Lung (tissue), 12 donors: Measurements from ENCODE around the gene SCRN1. TPM values are rescaled to one million over a fixed set of nuclear protein-coding genes. Genes with fewer than 3 reads are reported as not detected.

Experiments used
- ATAC-seq: fragments of 200-7000 bp; cut with Tn5 transposase; one replicate; pipeline ENCODE4 v1.9.1; 2020; ENCODE audit warnings: moderate number of reproducible peaks; ENCODE audit not compliant: insufficient read depth, low FRiP score
- DNase-seq, 3 donors: peaks; one replicate each; pipeline ENCODE4 v3.0.0-alpha.2; 2013 to 2017
- H3K27ac ChIP-seq, 2 donors: one replicate each; pipeline ENCODE4 v1.5.1; 2013; ENCODE audit warnings: mild to moderate bottlenecking in 2 of 2, moderate library complexity in 2 of 2, control low read depth in 1 of 2, inconsistent platforms in 1 of 2, low read depth in 1 of 2, low read length in 1 of 2
- H3K27me3 ChIP-seq, 3 donors: one replicate each; pipeline ENCODE4 v1.5.1; 2013; ENCODE audit warnings: low read length in 2 of 3; ENCODE audit not compliant: control insufficient read depth in 3 of 3, insufficient read depth in 3 of 3
- H3K36me3 ChIP-seq, 4 donors: one replicate each; pipeline ENCODE4 v1.5.1; 2013; ENCODE audit warnings: low read length in 4 of 4, mild to moderate bottlenecking in 1 of 4, moderate library complexity in 1 of 4; ENCODE audit not compliant: control insufficient read depth in 4 of 4, insufficient read depth in 4 of 4
- H3K4me1 ChIP-seq, 5 donors: one replicate each; pipeline ENCODE4 v1.5.1; 2013; ENCODE audit warnings: low read length in 5 of 5, mild to moderate bottlenecking in 2 of 5, moderate library complexity in 1 of 5; ENCODE audit not compliant: control insufficient read depth in 5 of 5, insufficient read depth in 5 of 5
- H3K4me3 ChIP-seq: one replicate; pipeline ENCODE4 v1.5.1; 2013; ENCODE audit warnings: mild to moderate bottlenecking, control low read depth, moderate library complexity
- H3K9ac ChIP-seq, 2 donors: one replicate each; pipeline ENCODE4 v1.5.1; 2013; ENCODE audit warnings: low read length in 2 of 2, control low read depth in 1 of 2; ENCODE audit not compliant: insufficient read depth in 1 of 2
- H3K9me3 ChIP-seq, 4 donors: one replicate each; pipeline ENCODE4 v1.5.1; 2013; ENCODE audit warnings: low read length in 3 of 4, mild to moderate bottlenecking in 1 of 4, moderate library complexity in 1 of 4; ENCODE audit not compliant: control insufficient read depth in 4 of 4, insufficient read depth in 3 of 4
- WGBS, 2 donors: extraction: QIAGEN DNeasy Blood & Tissue Kit; methylation state at CpG; one replicate each; pipeline ENCODE4 v1.1.7; 2013; 5-methylcytosine and 5-hydroxymethylcytosine counted together
- polyA plus RNA-seq, 2 donors: library from polyadenylated mRNA; stranded (reverse); fragments of 200-250 nt; gene quantifications; one replicate each; pipeline ENCODE4 v1.2.1, GENCODE V29; 2013
- total RNA-seq, 2 donors: library from RNA; depleted of rRNA in 1 of 2; stranded (reverse); fragments of >200 nt in 1 of 2; gene quantifications; one replicate each; pipeline ENCODE4 v1.2.1, GENCODE V29; 2014 to 2021
- TF ChIP-seq, protein P1 (sequence below): IDR thresholded peaks from 2 replicates; pipeline ENCODE4 v1.5.1; 2012; ENCODE audit warnings: mild to moderate bottlenecking; ENCODE audit errors: control extremely low read depth, extremely low read depth
- donor health status: control.
- donor health status: control.
- donor health status: Bipolar disorder and iron deficiency.
- donor health status: healthy.
- donor health status: DM: yes; HTN: yes; CAD: no.

Gene SCRN1
- total and polyA plus RNA-seq, 4 donors = 5.5 to 32.3 (median 20.2) TPM

- H3K36me3 ChIP-seq = peaks cover 0 to 7% (median 0%) of the 10 kb centered on the region in 4 donors
- ATAC-seq = no peak
- peak in 1 of 3 donors; percentile 41 for DNase-seq
- H3K4me1 ChIP-seq = peaks cover 0 to 22% (median 0%) of the 10 kb centered on the region in 5 donors
- 82 to 84% methylated on average over 5 of the region's 5 CpGs for WGBS, 2 donors
- no peaks in the 10 kb centered on the region for H3K9me3 ChIP-seq
- H3K27me3 ChIP-seq = no peaks in the 10 kb centered on the region
- no peak overlapping the region for H3K27ac ChIP-seq
- no peak overlapping the region for H3K9ac ChIP-seq
- TF ChIP-seq, protein P1, sequence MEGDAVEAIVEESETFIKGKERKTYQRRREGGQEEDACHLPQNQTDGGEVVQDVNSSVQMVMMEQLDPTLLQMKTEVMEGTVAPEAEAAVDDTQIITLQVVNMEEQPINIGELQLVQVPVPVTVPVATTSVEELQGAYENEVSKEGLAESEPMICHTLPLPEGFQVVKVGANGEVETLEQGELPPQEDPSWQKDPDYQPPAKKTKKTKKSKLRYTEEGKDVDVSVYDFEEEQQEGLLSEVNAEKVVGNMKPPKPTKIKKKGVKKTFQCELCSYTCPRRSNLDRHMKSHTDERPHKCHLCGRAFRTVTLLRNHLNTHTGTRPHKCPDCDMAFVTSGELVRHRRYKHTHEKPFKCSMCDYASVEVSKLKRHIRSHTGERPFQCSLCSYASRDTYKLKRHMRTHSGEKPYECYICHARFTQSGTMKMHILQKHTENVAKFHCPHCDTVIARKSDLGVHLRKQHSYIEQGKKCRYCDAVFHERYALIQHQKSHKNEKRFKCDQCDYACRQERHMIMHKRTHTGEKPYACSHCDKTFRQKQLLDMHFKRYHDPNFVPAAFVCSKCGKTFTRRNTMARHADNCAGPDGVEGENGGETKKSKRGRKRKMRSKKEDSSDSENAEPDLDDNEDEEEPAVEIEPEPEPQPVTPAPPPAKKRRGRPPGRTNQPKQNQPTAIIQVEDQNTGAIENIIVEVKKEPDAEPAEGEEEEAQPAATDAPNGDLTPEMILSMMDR = no peak
- H3K4me3 ChIP-seq = no peak overlapping the region
These were observed 17.9 kb downstream of the SCRN1 start for GRCh38 chr7:29971566-29972314.

- Histone ChIP-seq H3K4me1 (peaks cover 0 to 9% (median 0%) of the 10 kb centered on the region in 5 donors), H3K9me3 (no peaks in the 10 kb centered on the region), H3K36me3 (peaks cover 0 to 7% (median under 1%) of the 10 kb centered on the region in 4 donors), H3K4me3 (no peak overlapping the region), H3K27me3 (no peaks in the 10 kb centered on the region), H3K9ac (no peak overlapping the region), H3K27ac (no peak overlapping the region)
- 67 to 69% methylated on average over 1 of the region's 1 CpG for WGBS, 2 donors
- TF ChIP-seq, protein P1 = no peak
- DNase-seq (no peak), ATAC-seq (no peak)
These were observed 19.4 kb downstream of the SCRN1 start for GRCh38 chr7:29970158-29970557.

DNA sequence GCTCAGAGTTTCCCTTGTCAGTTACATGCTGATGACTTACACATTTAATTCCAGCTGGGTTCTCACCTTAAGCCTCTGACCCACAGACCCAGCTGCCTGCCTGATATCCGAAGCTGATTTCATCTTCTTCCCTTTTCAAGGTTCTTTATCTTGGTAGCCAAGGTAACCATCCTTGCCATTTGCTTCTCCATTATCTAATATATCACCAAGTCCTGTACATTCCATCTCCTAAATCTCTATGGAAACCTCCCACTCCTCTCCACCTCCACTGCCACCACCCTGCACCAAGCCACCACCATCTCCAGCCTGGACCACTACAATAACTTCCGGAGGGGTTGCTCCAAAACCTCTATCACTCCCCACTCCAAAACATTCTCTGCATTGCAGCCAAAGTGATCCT is 19.9 kb downstream of the SCRN1 start:
- Histone ChIP-seq H3K4me3 (no peak overlapping the region), H3K27me3 (no peaks in the 10 kb centered on the region), H3K9me3 (no peaks in the 10 kb centered on the region), H3K27ac (no peak overlapping the region), H3K4me1 (peaks cover 0 to 9% (median 0%) of the 10 kb centered on the region in 5 donors), H3K36me3 (peaks cover 0 to 7% (median under 1%) of the 10 kb centered on the region in 4 donors), H3K9ac (no peak overlapping the region)
- TF ChIP-seq, protein P1 = no peak
- 61 to 71% methylated on average over 2 of the region's 2 CpGs for WGBS, 2 donors
- no peak for ATAC-seq
- DNase-seq = no peak
